IPS-18a (cell line): ENCODE results near the gene GXYLT1.
"Not testable (repeated sequence)": the region's sequence is repeated elsewhere in the genome, so short reads cannot be mapped to it uniquely, and the experiment has no call there.

Experiments
- H3K27ac ChIP-seq: one replicate; pipeline ENCODE4 v1.5.1; 2013; ENCODE audit warnings: low read length
- H3K27me3 ChIP-seq: one replicate; pipeline ENCODE4 v1.6.1; 2013; ENCODE audit warnings: mild to moderate bottlenecking, low read length; ENCODE audit not compliant: control insufficient read depth, insufficient read depth
- H3K36me3 ChIP-seq: one replicate; pipeline ENCODE4 v1.6.1; 2013; ENCODE audit warnings: low read depth, low read length; ENCODE audit not compliant: control insufficient read depth
- H3K4me1 ChIP-seq: one replicate; pipeline ENCODE4 v1.6.1; 2013; ENCODE audit warnings: low read depth, low read length; ENCODE audit not compliant: control insufficient read depth
- H3K4me3 ChIP-seq: one replicate; pipeline ENCODE4 v1.5.1; 2013; ENCODE audit warnings: low read length
- H3K9ac ChIP-seq: one replicate; pipeline ENCODE4 v1.6.1; 2013; ENCODE audit warnings: mild to moderate bottlenecking, low read length, moderate library complexity
- H3K9me3 ChIP-seq: one replicate; pipeline ENCODE4 v1.6.1; 2013; ENCODE audit warnings: low read depth, low read length; ENCODE audit not compliant: control insufficient read depth

Gene GXYLT1, protein sequence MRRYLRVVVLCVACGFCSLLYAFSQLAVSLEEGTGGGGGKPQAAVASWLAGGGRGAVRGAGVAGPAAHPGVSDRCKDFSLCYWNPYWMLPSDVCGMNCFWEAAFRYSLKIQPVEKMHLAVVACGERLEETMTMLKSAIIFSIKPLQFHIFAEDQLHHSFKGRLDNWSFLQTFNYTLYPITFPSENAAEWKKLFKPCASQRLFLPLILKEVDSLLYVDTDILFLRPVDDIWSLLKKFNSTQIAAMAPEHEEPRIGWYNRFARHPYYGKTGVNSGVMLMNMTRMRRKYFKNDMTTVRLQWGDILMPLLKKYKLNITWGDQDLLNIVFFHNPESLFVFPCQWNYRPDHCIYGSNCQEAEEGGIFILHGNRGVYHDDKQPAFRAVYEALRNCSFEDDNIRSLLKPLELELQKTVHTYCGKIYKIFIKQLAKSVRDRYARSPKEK

DNA sequence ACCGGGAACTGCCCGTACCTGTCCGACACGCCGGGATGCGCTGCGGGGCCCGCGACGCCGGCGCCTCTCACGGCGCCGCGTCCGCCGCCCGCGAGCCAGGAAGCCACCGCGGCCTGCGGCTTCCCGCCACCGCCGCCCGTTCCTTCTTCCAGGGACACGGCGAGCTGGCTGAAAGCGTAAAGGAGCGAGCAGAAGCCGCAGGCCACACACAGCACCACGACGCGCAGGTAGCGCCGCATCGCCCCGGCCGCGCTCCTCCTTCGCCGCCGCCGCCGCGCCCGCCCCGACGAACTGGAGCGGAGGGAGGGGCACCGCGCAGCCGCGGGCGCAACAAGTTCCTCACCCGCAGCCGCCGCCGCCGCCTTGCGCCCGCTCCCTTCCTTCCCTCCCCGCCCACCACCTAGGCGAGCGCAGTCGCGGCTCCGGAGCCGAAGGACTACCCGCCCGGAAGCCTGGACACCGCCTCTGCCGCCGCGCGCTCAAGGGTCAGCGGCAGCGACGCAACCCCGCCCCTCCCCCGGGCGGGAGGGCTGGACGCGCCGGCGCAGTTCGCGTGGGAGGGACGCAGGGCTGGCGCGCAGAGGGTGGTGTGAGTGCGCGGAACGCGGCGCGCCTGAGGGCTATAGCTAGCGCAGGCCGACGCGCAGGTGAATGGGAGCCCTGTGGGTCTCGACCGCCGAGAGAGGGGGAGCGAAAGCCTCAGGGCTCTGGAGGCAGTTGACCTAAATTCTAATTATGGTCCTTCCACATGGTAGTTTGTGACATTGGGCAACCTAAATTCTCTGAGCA, at the start of gene GXYLT1:
Gene GXYLT1, minus strand, starts transcription at position 467 of the 789 bp plus-strand sequence. Its CDS starts 228 bp downstream, at position 239.
- Histone ChIP-seq H3K36me3 (no peaks in the 10 kb centered on the region), H3K9ac (peak within 1 kb of the TSS; percentile 61), H3K4me1 (peaks cover 24% of the 10 kb centered on the region), H3K27ac (no peak within 1 kb of the TSS), H3K9me3 (no peaks in the 10 kb centered on the region), H3K27me3 (peaks cover 32% of the 10 kb centered on the region), H3K4me3 (peak within 1 kb of the TSS; percentile 65)

DNA sequence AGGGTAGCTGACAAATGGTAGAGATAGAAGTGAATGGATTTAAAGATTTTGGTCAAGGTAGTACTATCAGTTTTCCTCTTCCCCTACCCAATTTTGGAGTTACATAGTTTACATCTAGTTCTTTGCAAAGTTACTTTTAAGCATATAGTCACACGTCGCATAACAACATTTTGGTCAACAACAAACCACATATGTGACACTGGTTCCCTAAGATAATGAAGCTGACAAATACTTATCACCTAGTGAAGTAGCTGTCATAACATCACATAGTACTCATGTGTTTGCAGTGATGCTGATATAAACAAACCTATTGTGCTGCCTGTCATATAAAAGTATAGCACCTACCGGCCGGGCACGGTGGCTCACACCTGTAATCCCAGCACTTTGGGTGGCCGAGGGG, 48.0 kb upstream of the GXYLT1 start:
- H3K4me3 ChIP-seq = no peak overlapping the region
- H3K9me3 ChIP-seq = no peaks in the 10 kb centered on the region
- H3K9ac ChIP-seq = no peak overlapping the region
- H3K4me1 ChIP-seq = no peaks in the 10 kb centered on the region
- H3K36me3 ChIP-seq = no peaks in the 10 kb centered on the region
- no peaks in the 10 kb centered on the region for H3K27me3 ChIP-seq
- H3K27ac ChIP-seq = no peak overlapping the region

DNA sequence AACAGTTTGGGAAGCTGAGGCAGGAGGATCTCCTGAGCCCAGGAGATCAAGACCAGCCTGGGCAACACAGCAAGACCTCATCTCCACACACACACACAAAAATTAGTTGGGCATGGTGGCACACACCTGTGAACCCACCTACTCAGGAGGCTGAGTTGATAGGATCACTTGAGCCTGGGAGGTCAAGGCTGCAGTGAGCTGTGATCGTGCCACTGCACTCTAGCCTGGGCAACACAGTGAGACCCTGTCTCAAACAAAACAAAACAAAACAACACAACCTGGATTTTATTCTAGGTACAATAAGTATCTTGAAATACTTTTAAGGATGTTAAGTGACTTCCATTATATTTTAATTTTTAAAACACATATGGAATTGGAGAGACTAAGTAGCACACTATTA, 47.6 kb upstream of the GXYLT1 start:
- no peak overlapping the region for H3K4me3 ChIP-seq
- no peak overlapping the region for H3K27ac ChIP-seq
- no peaks in the 10 kb centered on the region for H3K9me3 ChIP-seq
- H3K4me1 ChIP-seq = no peaks in the 10 kb centered on the region
- H3K36me3 ChIP-seq = no peaks in the 10 kb centered on the region
- H3K27me3 ChIP-seq = no peaks in the 10 kb centered on the region
- no peak overlapping the region for H3K9ac ChIP-seq

DNA sequence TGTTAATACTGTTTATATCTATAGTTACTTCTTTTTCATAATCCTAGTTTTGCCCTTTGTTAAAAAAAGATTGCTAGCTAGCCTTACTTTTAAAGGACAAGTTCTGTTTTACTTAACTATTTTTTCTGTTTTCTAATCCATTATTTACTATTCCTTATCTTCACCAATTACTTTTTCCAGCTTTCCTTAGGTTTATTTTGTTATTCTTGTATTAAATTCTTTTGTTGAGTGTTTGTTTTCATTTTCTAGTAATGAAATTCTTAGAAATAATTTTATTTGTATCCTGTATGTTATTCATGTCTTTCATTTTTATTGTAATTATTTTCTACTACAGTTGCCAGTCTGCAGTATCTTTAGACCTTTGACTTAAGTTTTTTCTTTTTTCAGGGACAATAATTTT, 45.7 kb upstream of the GXYLT1 start:
- no peaks in the 10 kb centered on the region for H3K36me3 ChIP-seq
- H3K9ac ChIP-seq = no peak overlapping the region
- no peak overlapping the region for H3K4me3 ChIP-seq
- no peaks in the 10 kb centered on the region for H3K4me1 ChIP-seq
- no peaks in the 10 kb centered on the region for H3K27me3 ChIP-seq
- no peaks in the 10 kb centered on the region for H3K9me3 ChIP-seq
- no peak overlapping the region for H3K27ac ChIP-seq

DNA sequence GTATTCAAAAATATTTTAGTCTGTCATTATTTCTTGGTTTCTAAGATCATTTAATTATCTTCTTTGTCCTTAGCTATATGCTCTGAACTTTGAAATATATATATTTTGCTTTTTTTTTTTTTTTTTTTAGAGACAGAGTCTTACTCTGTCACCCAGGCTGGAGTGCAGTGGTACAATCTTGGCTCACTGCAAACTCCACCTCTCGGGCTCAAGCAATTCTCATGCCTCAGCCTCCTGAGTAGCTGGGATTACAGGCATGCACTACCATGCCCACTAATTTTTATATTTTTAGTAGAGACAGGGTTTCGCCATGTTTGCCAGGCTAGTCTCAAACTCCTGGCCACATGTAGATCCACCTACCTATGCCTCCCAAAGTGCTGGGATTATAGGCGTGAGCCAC, 43.6 kb upstream of the GXYLT1 start:
- H3K27me3 ChIP-seq, H3K9ac ChIP-seq, H3K4me3 ChIP-seq, H3K9me3 ChIP-seq, H3K36me3 ChIP-seq, H3K4me1 ChIP-seq, H3K27ac ChIP-seq: not testable (repeated sequence)

DNA sequence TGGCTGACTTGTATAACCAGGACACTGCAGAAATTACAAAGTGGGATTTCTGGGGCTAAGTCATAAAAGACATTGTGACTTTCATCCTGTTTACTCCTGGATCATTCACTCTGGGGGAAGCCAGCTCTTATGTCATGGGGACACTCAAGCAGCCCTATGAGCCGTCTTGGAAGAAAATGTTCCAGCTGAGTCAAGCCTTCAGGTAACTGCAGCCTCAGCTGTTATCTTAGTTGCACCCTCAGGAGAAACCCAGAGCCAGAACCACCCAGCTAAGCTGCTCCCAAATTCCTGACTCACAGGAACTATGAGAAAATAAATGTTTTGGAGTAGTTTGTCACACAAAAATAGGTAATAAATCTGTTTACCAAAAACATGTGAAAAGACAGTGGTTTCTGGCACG, 43.1 kb upstream of the GXYLT1 start:
- Histone ChIP-seq H3K4me3 (no peak overlapping the region), H3K36me3 (no peaks in the 10 kb centered on the region), H3K4me1 (no peaks in the 10 kb centered on the region)

DNA sequence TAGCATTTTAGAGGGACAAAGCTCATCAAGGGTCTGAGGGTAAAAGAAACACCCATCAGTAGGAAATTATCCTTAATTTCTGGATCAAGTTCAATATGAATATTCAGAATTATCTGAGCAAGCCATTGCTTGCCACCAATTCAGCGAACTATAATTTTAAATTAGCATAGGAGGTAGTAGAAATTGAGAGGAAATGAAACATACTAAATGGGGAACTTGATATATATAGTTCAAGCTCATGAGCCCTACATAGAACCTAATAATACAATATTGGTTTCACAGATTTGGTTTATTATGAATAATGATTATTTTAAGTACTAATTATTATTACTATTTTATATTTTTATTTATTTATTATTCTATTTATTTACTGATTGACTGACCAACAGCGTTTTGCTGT, 42.1 kb upstream of the GXYLT1 start:
- no peaks in the 10 kb centered on the region for H3K9me3 ChIP-seq
- H3K4me3 ChIP-seq = no peak overlapping the region
- H3K9ac ChIP-seq = no peak overlapping the region
- H3K4me1 ChIP-seq = no peaks in the 10 kb centered on the region
- no peaks in the 10 kb centered on the region for H3K36me3 ChIP-seq
- H3K27me3 ChIP-seq = no peaks in the 10 kb centered on the region
- no peak overlapping the region for H3K27ac ChIP-seq

More for the DNA sequence above, 43.1 kb upstream of the GXYLT1 start:
- no peak overlapping the region for H3K9ac ChIP-seq
- H3K27ac ChIP-seq = no peak overlapping the region
- H3K27me3 ChIP-seq = no peaks in the 10 kb centered on the region
- H3K9me3 ChIP-seq = no peaks in the 10 kb centered on the region

DNA sequence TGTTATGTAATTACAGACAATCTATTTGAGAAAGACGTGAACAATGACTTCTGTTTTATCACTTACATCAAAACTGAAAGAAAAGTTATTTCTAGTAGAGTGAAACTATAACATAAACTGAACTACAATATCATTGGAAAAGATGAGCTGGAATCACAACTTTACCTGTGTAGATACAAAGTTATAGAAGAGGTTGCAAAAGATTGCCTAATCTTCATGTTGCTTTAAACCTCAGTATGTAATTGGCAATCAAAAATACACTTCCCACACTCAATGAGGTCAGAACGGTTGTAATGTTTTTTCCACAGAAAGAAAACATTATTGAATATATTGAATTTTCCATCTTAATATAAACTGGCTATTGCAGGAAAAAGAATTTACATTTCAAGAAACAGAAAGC, 37.7 kb upstream of the GXYLT1 start:
- Histone ChIP-seq H3K4me1 (peaks cover 3% of the 10 kb centered on the region), H3K27ac (no peak overlapping the region), H3K9ac (no peak overlapping the region), H3K9me3 (no peaks in the 10 kb centered on the region), H3K27me3 (no peaks in the 10 kb centered on the region), H3K36me3 (no peaks in the 10 kb centered on the region), H3K4me3 (no peak overlapping the region)

DNA sequence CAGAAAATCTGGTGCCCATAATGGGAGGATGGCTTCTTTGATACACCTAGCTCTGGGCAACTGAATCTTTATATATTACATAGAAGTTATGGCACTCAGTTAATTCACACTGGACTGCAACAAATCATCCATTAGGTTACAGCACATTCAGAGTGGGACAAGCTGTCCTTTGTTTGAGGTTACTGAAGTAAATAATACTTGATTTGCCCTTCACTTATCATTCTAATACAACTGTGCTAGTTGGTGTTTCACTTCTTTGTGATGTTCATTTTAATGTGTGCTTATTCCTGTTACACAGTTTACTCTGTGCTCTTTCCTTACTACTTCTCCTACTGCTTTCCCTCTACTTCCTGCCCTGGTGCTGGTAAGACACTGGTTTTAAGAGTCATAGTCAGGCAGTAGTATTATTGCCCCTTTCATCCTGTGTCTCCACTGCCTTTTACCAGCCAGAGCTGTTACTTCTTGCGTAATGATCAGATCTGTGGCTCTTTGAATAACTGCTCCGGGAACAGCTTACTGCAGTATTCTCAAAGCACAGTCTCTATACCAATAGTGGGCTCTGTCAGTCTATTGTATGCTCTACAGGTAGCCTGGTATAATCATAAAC, 36.4 kb upstream of the GXYLT1 start:
- H3K27me3 ChIP-seq = no peaks in the 10 kb centered on the region
- H3K27ac ChIP-seq = no peak overlapping the region
- H3K4me1 ChIP-seq = peaks cover 3% of the 10 kb centered on the region
- no peaks in the 10 kb centered on the region for H3K9me3 ChIP-seq
- no peaks in the 10 kb centered on the region for H3K36me3 ChIP-seq
- no peak overlapping the region for H3K4me3 ChIP-seq
- no peak overlapping the region for H3K9ac ChIP-seq

DNA sequence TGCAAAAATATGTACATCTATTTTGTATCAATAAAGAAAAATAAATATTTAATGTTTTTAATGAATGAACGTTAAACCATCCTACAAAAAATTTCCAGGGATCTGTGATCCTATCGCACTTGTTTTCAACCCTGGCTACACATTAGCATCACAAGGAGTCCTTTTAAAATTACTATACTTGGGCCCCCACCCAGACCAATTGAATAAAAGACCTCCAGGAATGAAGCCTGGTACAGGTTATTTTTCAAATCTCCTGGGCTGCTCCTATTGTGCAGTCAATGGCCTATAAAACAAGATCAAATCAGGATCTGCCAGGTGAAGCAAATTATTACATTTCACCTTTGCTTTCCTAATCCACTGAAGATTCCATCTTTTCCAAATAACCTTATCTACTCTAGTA, 33.4 kb upstream of the GXYLT1 start:
- no peak overlapping the region for H3K9ac ChIP-seq
- H3K36me3 ChIP-seq = no peaks in the 10 kb centered on the region
- no peak overlapping the region for H3K27ac ChIP-seq
- H3K4me1 ChIP-seq = peaks cover 3% of the 10 kb centered on the region
- no peaks in the 10 kb centered on the region for H3K27me3 ChIP-seq
- no peaks in the 10 kb centered on the region for H3K9me3 ChIP-seq
- H3K4me3 ChIP-seq = no peak overlapping the region

DNA sequence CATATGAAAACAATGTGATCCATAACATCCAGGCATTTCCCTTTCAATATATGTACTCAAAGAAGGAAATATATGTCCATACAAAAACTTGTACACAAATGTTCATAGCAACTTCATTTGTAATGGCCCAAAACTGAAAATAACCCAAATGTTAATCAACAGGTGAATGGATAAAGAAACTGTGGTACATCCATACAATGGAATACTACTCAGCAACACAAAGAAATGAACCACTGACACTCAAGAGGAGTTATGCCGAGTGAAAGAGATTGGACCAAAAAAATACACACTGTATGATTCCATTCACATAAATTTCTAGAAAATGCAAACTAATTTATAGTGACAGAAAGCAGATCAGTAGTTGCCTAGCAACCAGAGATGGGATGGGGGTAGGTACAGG, 30.3 kb upstream of the GXYLT1 start:
- Histone ChIP-seq H3K4me1 (peaks cover 3% of the 10 kb centered on the region), H3K27me3 (no peaks in the 10 kb centered on the region), H3K27ac (no peak overlapping the region), H3K9me3 (no peaks in the 10 kb centered on the region), H3K9ac (no peak overlapping the region), H3K36me3 (no peaks in the 10 kb centered on the region), H3K4me3 (no peak overlapping the region)
